Neural cell (in vitro differentiated cells): ENCODE data around the gene KMO. TPM values are rescaled to one million over a fixed set of nuclear protein-coding genes. Genes with fewer than 3 reads are reported as not detected.

Experiments used
- H2AFZ ChIP-seq: fragments of 200-600, 300-800 bp; sonication (generic), shearing (Covaris generic); 2 replicates; pipeline ENCODE4 v1.6.0; 2014; ENCODE audit warnings: low read depth, mild to moderate bottlenecking, antibody characterized with exemption, low read length, moderate library complexity
- H3F3A ChIP-seq: fragments of 200-600 bp; shearing (Covaris generic); 2 replicates; pipeline ENCODE4 v1.6.1; 2016; ENCODE audit warnings: mild to moderate bottlenecking, moderate library complexity, mixed read lengths, antibody characterized with exemption, low read length; ENCODE audit not compliant: insufficient read depth, poor library complexity, severe bottlenecking
- H3K27ac ChIP-seq: fragments of 200-600, 300-800 bp; sonication (generic), shearing (Covaris generic); 2 replicates; pipeline ENCODE4 v1.5.1; 2014; ENCODE audit warnings: mild to moderate bottlenecking, low read length, moderate library complexity
- H3K27me3 ChIP-seq: fragments of 300-800, 200-600 bp; sonication (generic), shearing (Covaris generic); 2 replicates; pipeline ENCODE4 v1.6.0; 2014; ENCODE audit warnings: mild to moderate bottlenecking, low read depth, low read length, moderate library complexity; ENCODE audit not compliant: insufficient read depth
- H3K36me3 ChIP-seq: fragments of 300-800, 200-600 bp; sonication (generic), shearing (Covaris generic); 2 replicates; pipeline ENCODE4 v1.5.1; 2014; ENCODE audit warnings: mild to moderate bottlenecking, antibody characterized with exemption, low read length, moderate library complexity; ENCODE audit not compliant: insufficient read depth
- H3K4me2 ChIP-seq: fragments of 300-800, 200-600 bp; sonication (generic), shearing (Covaris generic); 2 replicates; pipeline ENCODE4 v1.6.0; 2014; ENCODE audit warnings: mild to moderate bottlenecking, low read length
- H3K4me3 ChIP-seq: fragments of 300-800, 200-600 bp; sonication (generic), shearing (Covaris generic); 2 replicates; pipeline ENCODE4 v1.5.1; 2014; ENCODE audit warnings: mild to moderate bottlenecking, low read length, moderate library complexity
- H3K79me2 ChIP-seq: fragments of 200-600 bp; shearing (Covaris generic); replicated peaks from 2 replicates; pipeline ENCODE4 v1.6.0; 2014; ENCODE audit warnings: mild to moderate bottlenecking, low read length, moderate library complexity; ENCODE audit not compliant: insufficient read depth
- H3K9ac ChIP-seq: fragments of 300-800, 200-600 bp; sonication (generic), shearing (Covaris generic); 2 replicates; pipeline ENCODE4 v1.6.1; 2016; ENCODE audit warnings: mild to moderate bottlenecking, low read length, mixed read lengths
- H3K9me2 ChIP-seq: fragments of 200-600 bp; shearing (Covaris generic); 2 replicates; pipeline ENCODE4 v1.6.1; 2016; ENCODE audit warnings: mild to moderate bottlenecking, low read length, mixed read lengths; ENCODE audit not compliant: insufficient read depth
- H3K9me3 ChIP-seq: fragments of 200-600, 300-800 bp; sonication (generic), shearing (Covaris generic); 2 replicates; pipeline ENCODE4 v1.6.1; 2016; ENCODE audit warnings: mild to moderate bottlenecking, mixed run types, low read length, moderate library complexity, mixed read lengths
- H4K20me1 ChIP-seq: fragments of 200-600 bp; shearing (Covaris generic); 2 replicates; pipeline ENCODE4 v1.6.1; 2016; ENCODE audit warnings: mild to moderate bottlenecking, mixed run types; ENCODE audit not compliant: insufficient read depth
- CTCF ChIP-seq: fragments of 450-650 bp; IDR thresholded peaks from 2 replicates; pipeline ENCODE4 v1.5.1; 2014; ENCODE audit warnings: antibody characterized with exemption, mild to moderate bottlenecking, moderate library complexity; ENCODE audit not compliant: poor library complexity, severe bottlenecking
- EP300 ChIP-seq: fragments of 450-650 bp; conservative IDR thresholded peaks from 2 replicates; pipeline ENCODE4 v1.6.1; 2014; ENCODE audit warnings: antibody characterized with exemption, mild to moderate bottlenecking, moderate library complexity; ENCODE audit not compliant: poor library complexity, severe bottlenecking
- EZH2 ChIP-seq: fragments of 200-600, 300-800 bp; shearing (Covaris generic), sonication (generic); IDR thresholded peaks from 2 replicates; pipeline ENCODE4 v1.6.1; 2014; ENCODE audit warnings: antibody characterized with exemption, low read length, borderline replicate concordance, mild to moderate bottlenecking; ENCODE audit not compliant: insufficient read depth, poor library complexity, severe bottlenecking
- MXI1 ChIP-seq: fragments of 450-650 bp; conservative IDR thresholded peaks from 2 replicates; pipeline ENCODE4 v1.6.1; 2014; ENCODE audit warnings: antibody characterized with exemption, mild to moderate bottlenecking; ENCODE audit not compliant: poor library complexity, severe bottlenecking
- POLR2AphosphoS5 ChIP-seq: IDR thresholded peaks from 2 replicates; pipeline ENCODE4 v1.6.1; 2012
- RAD21 ChIP-seq: fragments of 450-650 bp; conservative IDR thresholded peaks from 2 replicates; pipeline ENCODE4 v1.6.1; 2014; ENCODE audit warnings: antibody characterized with exemption, mild to moderate bottlenecking, moderate library complexity
- REST ChIP-seq: IDR thresholded peaks from 2 replicates; pipeline ENCODE4 v1.6.1; 2012; ENCODE audit warnings: borderline replicate concordance
- SMC3 ChIP-seq: fragments of 450-650 bp; conservative IDR thresholded peaks from 2 replicates; pipeline ENCODE4 v1.6.1; 2014; ENCODE audit warnings: antibody characterized with exemption, mild to moderate bottlenecking, moderate library complexity; ENCODE audit not compliant: poor library complexity
- TAF1 ChIP-seq: IDR thresholded peaks from 2 replicates; pipeline ENCODE4 v1.6.1; 2012; ENCODE audit warnings: low read depth
- polyA plus RNA-seq: library from polyadenylated mRNA; depleted of rRNA; stranded (reverse); fragments of >200 nt; gene quantifications from 2 replicates; pipeline ENCODE4 v1.2.3, GENCODE V29; 2014

The KMO gene
- polyA plus RNA-seq, 1 donor from 2014 or later = 0.72 TPM

- H3K9ac ChIP-seq = no peak overlapping the region
- H3K79me2 ChIP-seq = no peaks in the 10 kb centered on the region
- no peaks in the 10 kb centered on the region for H3K9me2 ChIP-seq
- no peak overlapping the region for H3K4me3 ChIP-seq
- H3K27me3 ChIP-seq = no peaks in the 10 kb centered on the region
- no peaks in the 10 kb centered on the region for H4K20me1 ChIP-seq
- H3K4me2 ChIP-seq = no peak overlapping the region
- TF ChIP-seq RAD21 = no peak
- TF ChIP-seq EZH2 = no peak
- no peak for TF ChIP-seq SMC3
- TF ChIP-seq POLR2AphosphoS5 = no peak
- TF ChIP-seq CTCF = no peak
- TF ChIP-seq EP300 = no peak
- TF ChIP-seq TAF1 = no peak
- TF ChIP-seq REST = no peak
- TF ChIP-seq MXI1 = no peak
- no peak overlapping the region for H2AFZ ChIP-seq
- no peaks in the 10 kb centered on the region for H3K36me3 ChIP-seq
- H3F3A ChIP-seq = no peaks in the 10 kb centered on the region
- H3K27ac ChIP-seq = no peak overlapping the region
- no peaks in the 10 kb centered on the region for H3K9me3 ChIP-seq
Observed at GRCh38 chr1:241532864-241533263, 686 bp downstream of the KMO start.

- Histone ChIP-seq H3K27ac (no peak overlapping the region), H3K4me3 (no peak overlapping the region), H3K9me2 (no peaks in the 10 kb centered on the region), H4K20me1 (no peaks in the 10 kb centered on the region), H3K79me2 (no peaks in the 10 kb centered on the region), H3F3A (no peaks in the 10 kb centered on the region), H3K27me3 (no peaks in the 10 kb centered on the region), H3K9ac (no peak overlapping the region), H3K36me3 (no peaks in the 10 kb centered on the region), H3K9me3 (no peaks in the 10 kb centered on the region), H3K4me2 (no peak overlapping the region), H2AFZ (no peak overlapping the region)
- no peak for TF ChIP-seq REST
- TF ChIP-seq EP300 = no peak
Observed at GRCh38 chr1:241533326-241534115, 1.3 kb downstream of the KMO start.
